Gastroesophageal sphincter (tissue), 4 donors: Measurements from ENCODE around the gene TROAP. TPM values are rescaled to one million over a fixed set of nuclear protein-coding genes. Genes with fewer than 3 reads are reported as not detected.
A peak's percentile ranks its signal among the peaks of the same experiment; 100 is the strongest.

Experiments
- ATAC-seq: fragments of 150-250 bp; one replicate; pipeline ENCODE4 v1.9.1; 2016; ENCODE audit warnings: mild to moderate bottlenecking, moderate library complexity
- H3K27ac ChIP-seq, 4 donors: fragments of 200-600 bp; sonication (generic) in 3 of 4; 1 replicate in 3 of 4; 2 replicates in 1 of 4; pipeline ENCODE4 v1.5.1; 2016 to 2019
- H3K27me3 ChIP-seq: fragments of 200-600 bp; sonication (generic); one replicate; pipeline ENCODE4 v1.5.1; 2019
- H3K36me3 ChIP-seq, 2 donors: fragments of 200-600 bp; sonication (generic); one replicate each; pipeline ENCODE4 v1.5.1; 2019; ENCODE audit warnings: control low read depth in 1 of 2
- H3K4me1 ChIP-seq, 3 donors: fragments of 200-600 bp; sonication (generic); 1 replicate in 2 of 3; 2 replicates in 1 of 3; pipeline ENCODE4 v1.5.1; 2016 to 2019; ENCODE audit warnings: control low read depth in 2 of 3
- H3K4me3 ChIP-seq, 2 donors: fragments of 200-600 bp; sonication (generic); one replicate each; pipeline ENCODE4 v1.5.1; 2019; ENCODE audit warnings: mild to moderate bottlenecking in 1 of 2, moderate library complexity in 1 of 2
- H3K9me3 ChIP-seq, 3 donors: fragments of 200-600 bp; sonication (generic); one replicate each; pipeline ENCODE4 v1.5.1; 2017 to 2019; ENCODE audit warnings: control low read depth in 2 of 3
- CTCF ChIP-seq, 4 experiments: fragments of 200-600 bp in 2 of 4; fragments of 450-650 bp in 2 of 4; sonication (generic) in 1 of 4; IDR thresholded peaks; one replicate each; pipeline ENCODE4 v1.5.1; 2017 to 2019; ENCODE audit warnings: antibody characterized with exemption in 4 of 4, mild to moderate bottlenecking in 2 of 4, moderate library complexity in 2 of 4
- EP300 ChIP-seq: sonication (generic); formaldehyde crosslinking; IDR thresholded peaks from one replicate; pipeline ENCODE4 v1.6.1; 2017; ENCODE audit warnings: antibody characterized with exemption, mild to moderate bottlenecking
- POLR2A ChIP-seq, 2 donors: fragments of 450-650 bp; IDR thresholded peaks; one replicate each; pipeline ENCODE4 v1.6.1; 2017; ENCODE audit warnings: antibody characterized with exemption in 2 of 2, mild to moderate bottlenecking in 2 of 2, moderate library complexity in 1 of 2
- POLR2AphosphoS5 ChIP-seq: sonication (generic); formaldehyde crosslinking; IDR thresholded peaks from one replicate; pipeline ENCODE4 v1.6.1; 2017; ENCODE audit warnings: antibody characterized with exemption
- WGBS, 2 donors: methylation state at CpG; one replicate each; pipeline ENCODE4 v1.1.5; 2018; ENCODE audit warnings: low coverage in 1 of 2; 5-methylcytosine and 5-hydroxymethylcytosine counted together
- total RNA-seq, 4 donors: library from RNA; depleted of rRNA; stranded (reverse); fragments of >200 nt; gene quantifications; one replicate each; pipeline ENCODE4 v1.1.0, GENCODE V29; 2016

TROAP gene
- total RNA-seq, 4 donors from 2014 or later = 0.22 TPM; not detected in 3

- H3K9me3 ChIP-seq = peaks cover 0 to 3% (median 0%) of the 10 kb centered on the region in 3 donors
- H3K36me3 ChIP-seq = no peaks in the 10 kb centered on the region
- H3K27me3 ChIP-seq = peaks cover 47% of the 10 kb centered on the region
- TF ChIP-seq POLR2AphosphoS5 = no peak
- TF ChIP-seq CTCF (IDR thresholded peaks at IDR 0.05) = no peak
- TF ChIP-seq POLR2A (IDR thresholded peaks at IDR 0.05) = no peak
- no peak for TF ChIP-seq EP300
- peaks cover 0 to 13% (median 9%) of the 10 kb centered on the region in 3 donors for H3K4me1 ChIP-seq
- H3K4me3 ChIP-seq = no peak overlapping the region
- H3K27ac ChIP-seq = no peak overlapping the region
- WGBS, 2 donors = 57% methylated on average over 4 of the region's 9 CpGs; no CpG with 5 or more reads in 1 of the 2 donors
- no peak for ATAC-seq
Observed at GRCh38 chr12:49288922-49289555, 34.0 kb upstream of the TROAP start.

- peak overlapping the region in 2 of 4 donors; percentile 14 to 28 for H3K27ac ChIP-seq
- H3K4me1 ChIP-seq = peaks cover 0 to 39% (median 23%) of the 10 kb centered on the region in 3 donors
- H3K4me3 ChIP-seq = no peak overlapping the region
- no peaks in the 10 kb centered on the region for H3K36me3 ChIP-seq
- no peaks in the 10 kb centered on the region for H3K9me3 ChIP-seq
- TF ChIP-seq EP300 (no peak), POLR2AphosphoS5 (no peak), POLR2A (IDR thresholded peaks at IDR 0.05) (no peak), CTCF (IDR thresholded peaks at IDR 0.05) (no peak)
- ATAC-seq = peak; percentile 27
- H3K27me3 ChIP-seq = peaks cover 54% of the 10 kb centered on the region
- WGBS, 2 donors = 79 to 82% methylated on average over 2 to 3 of the region's 7 CpGs
Observed at GRCh38 chr12:49292729-49293055, 30.4 kb upstream of the TROAP start.

- Histone ChIP-seq H3K36me3 (no peaks in the 10 kb centered on the region), H3K4me3 (peak overlapping the region in 1 of 2 donors; percentile 20), H3K9me3 (no peaks in the 10 kb centered on the region), H3K4me1 (peaks cover 0 to 45% (median 23%) of the 10 kb centered on the region in 3 donors), H3K27ac (peak overlapping the region in 2 of 4 donors; percentile 14 to 28), H3K27me3 (peaks cover 54% of the 10 kb centered on the region)
- TF ChIP-seq POLR2A (IDR thresholded peaks at IDR 0.05) (no peak), POLR2AphosphoS5 (no peak), CTCF (IDR thresholded peaks at IDR 0.05) (no peak), EP300 (no peak)
- WGBS, 2 donors = 29 to 41% methylated on average over 5 to 8 of the region's 18 CpGs
- peak; percentile 49 for ATAC-seq
Observed at GRCh38 chr12:49293056-49293956, 29.7 kb upstream of the TROAP start.

GRCh38 chr12:49294086-49294803 lies 28.8 kb upstream of the TROAP start:
- H3K27ac ChIP-seq = no peak overlapping the region
- H3K9me3 ChIP-seq = no peaks in the 10 kb centered on the region
- H3K4me3 ChIP-seq = no peak overlapping the region
- 95% methylated on average over 4 of the region's 8 CpGs; no CpG with 5 or more reads in 1 of the 2 donors for WGBS, 2 donors
- H3K36me3 ChIP-seq = no peaks in the 10 kb centered on the region
- no peak for ATAC-seq
- H3K27me3 ChIP-seq = peaks cover 56% of the 10 kb centered on the region
- H3K4me1 ChIP-seq = peaks cover 0 to 46% (median 23%) of the 10 kb centered on the region in 3 donors
- TF ChIP-seq CTCF (IDR thresholded peaks at IDR 0.05) = no peak
